OCI-LY3 (cell line): ENCODE measurements around the gene PLA2G4A.

ENCODE experiments used
- CTCF ChIP-seq: fragments of 200-600, 300-600 bp; sonication (generic); IDR thresholded peaks from 2 replicates; pipeline ENCODE4 v1.5.1; 2014; ENCODE audit warnings: antibody characterized with exemption, low read length, low read depth
- EZH2phosphoT487 ChIP-seq: fragments of 200-600 bp; shearing (Covaris generic); IDR thresholded peaks from 2 replicates; pipeline ENCODE4 v1.6.1; 2018; ENCODE audit warnings: antibody characterized with exemption, mixed run types, low read depth

DNA sequence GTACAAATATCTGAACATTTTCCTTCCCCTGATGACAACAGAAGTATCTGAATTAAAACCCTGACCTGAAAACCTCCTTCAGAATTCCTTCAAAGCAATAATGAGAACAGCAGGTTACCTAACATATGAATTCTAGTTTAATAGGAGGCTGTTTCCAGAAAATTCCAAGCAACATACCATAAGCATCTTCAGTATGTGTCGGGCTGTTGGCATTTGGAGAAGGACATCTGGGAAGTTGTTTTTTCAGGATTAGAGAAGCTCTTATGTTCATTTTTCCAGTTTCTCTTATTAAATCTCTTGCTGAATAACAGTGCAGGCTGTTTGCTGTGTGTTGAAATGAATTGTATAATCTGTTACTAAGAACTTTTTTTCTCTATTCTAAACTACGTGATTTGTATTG, 101.5 kb downstream of the PLA2G4A start:
- TF ChIP-seq CTCF (no peak), EZH2phosphoT487 (no peak)
